HepG2 (cell line): ENCODE data around the gene SFI1. TPM values are rescaled to one million over a fixed set of nuclear protein-coding genes. Genes with fewer than 3 reads are reported as not detected.
A peak's percentile ranks its signal among the peaks of the same experiment; 100 is the strongest.

Source experiments
- ATAC-seq: fragments of 200-7000 bp; cut with Tn5 transposase; 3 replicates; pipeline ENCODE4 v1.9.1; 2020; ENCODE audit warnings: mild to moderate bottlenecking, moderate library complexity
- BruUV-seq: library from RNA; stranded (reverse); fragments of 400-500 nt; replicated peaks from 2 replicates; lab custom pipeline; 2021; lab: Mats Ljungman, UMichigan
- CTCF ChIA-PET: fragments of 300-600 bp; formaldehyde crosslinking; extraction: SDS; loops from one replicate; lab custom pipeline; 2021; ENCODE audit warnings: low total read pairs, inconsistent platforms, low intra/inter-chr PET ratio; lab: Yijun Ruan, JAX
- POLR2A ChIA-PET: fragments of 350-600 bp; sonication (Branson Sonifier 250); formaldehyde crosslinking; loops from one replicate; lab custom pipeline; 2020; ENCODE audit warnings: antibody characterized with exemption, inconsistent platforms; lab: Yijun Ruan, JAX
- DNase-seq: peaks from one replicate; pipeline ENCODE4 v3.0.0-alpha.2; 2015; ENCODE audit warnings: low spot score
- FAIRE-seq: peaks from 3 replicates; lab custom pipeline; 2011; peaks lifted over from hg19 to GRCh38; lab: Jason Lieb, UNC
- H2AFZ ChIP-seq: one replicate; pipeline ENCODE4 v1.6.1; 2011; ENCODE audit warnings: low read length, inconsistent platforms
- H3K27ac ChIP-seq: fragments of 300-600 bp; 3 replicates; pipeline ENCODE4 v1.8.0; 2011; ENCODE audit warnings: mixed run types, mild to moderate bottlenecking, mixed read lengths, low read length, inconsistent platforms; ENCODE audit not compliant: insufficient read depth; ENCODE audit errors: extremely low read length
- H3K27me3 ChIP-seq, 2 experiments: fragments of 200-600 bp in 1 of 2; 2 replicates in 1 of 2; 3 replicates in 1 of 2; pipeline versions ENCODE4 v1.6.0 to v1.8.0; 2011; ENCODE audit warnings: low read length in 2 of 2, mild to moderate bottlenecking in 2 of 2, moderate library complexity in 2 of 2, inconsistent platforms in 1 of 2; ENCODE audit not compliant: insufficient read depth in 2 of 2, control insufficient read depth in 1 of 2
- H3K36me3 ChIP-seq, 2 experiments: fragments of 200-600 bp in 1 of 2; replicated peaks in 1 of 2; 2 replicates in 1 of 2; 3 replicates in 1 of 2; pipeline versions ENCODE4 v1.5.1 to v1.8.0; 2011; ENCODE audit warnings: low read length in 2 of 2, inconsistent platforms in 1 of 2; ENCODE audit not compliant: insufficient read depth in 2 of 2, control insufficient read depth in 1 of 2
- H3K4me1 ChIP-seq: 2 replicates; pipeline ENCODE4 v1.5.1; 2012; ENCODE audit warnings: low read length, inconsistent platforms; ENCODE audit not compliant: insufficient read depth
- H3K4me2 ChIP-seq: 2 replicates; pipeline ENCODE4 v1.6.0; 2011; ENCODE audit warnings: low read depth, low read length, inconsistent platforms
- H3K4me3 ChIP-seq, 3 experiments: fragments of 200-600 bp in 1 of 3; sonication (generic), shearing (Covaris generic) in 1 of 3; replicated peaks in 1 of 3; 2 replicates each; pipeline ENCODE4 v1.5.1; 2011 to 2016; ENCODE audit warnings: low read length in 3 of 3, inconsistent platforms in 2 of 3, low read depth in 2 of 3, mild to moderate bottlenecking in 2 of 3, control low read depth in 1 of 3, mixed read lengths in 1 of 3; ENCODE audit not compliant: insufficient read depth in 1 of 3
- H3K79me2 ChIP-seq: one replicate; pipeline ENCODE4 v1.6.1; 2011; ENCODE audit warnings: low read length, inconsistent platforms; ENCODE audit not compliant: insufficient read depth
- H3K9ac ChIP-seq: 2 replicates; pipeline ENCODE4 v1.6.0; 2011; ENCODE audit warnings: mild to moderate bottlenecking, low read depth, low read length, inconsistent platforms; ENCODE audit not compliant: insufficient read depth
- H3K9me3 ChIP-seq: 2 replicates; pipeline ENCODE4 v1.5.1; 2012; ENCODE audit warnings: mild to moderate bottlenecking, low read length
- H4K20me1 ChIP-seq: 2 replicates; pipeline ENCODE4 v1.6.0; 2011; ENCODE audit warnings: inconsistent platforms, mild to moderate bottlenecking, low read length, moderate library complexity; ENCODE audit not compliant: insufficient read depth
- JDP2 ChIP-seq: sonication (generic); formaldehyde crosslinking; IDR thresholded peaks from 2 replicates; pipeline ENCODE4 v1.8.1; 2022; ENCODE audit warnings: missing genetic modification reagents, borderline replicate concordance
- KAT8 ChIP-seq: IDR thresholded peaks from 2 replicates; pipeline ENCODE4 v1.6.1; 2016; ENCODE audit warnings: missing genetic modification reagents, missing compliant biosample characterization
- KLF6 ChIP-seq: IDR thresholded peaks from 2 replicates; pipeline ENCODE4 v1.8.0; 2016; ENCODE audit warnings: missing biosample characterization, missing genetic modification reagents
- KLF9 ChIP-seq: IDR thresholded peaks from 2 replicates; pipeline ENCODE4 v1.6.1; 2016; ENCODE audit warnings: low read depth
- MTERF4 ChIP-seq: sonication (generic); formaldehyde crosslinking; IDR thresholded peaks from 2 replicates; pipeline ENCODE4 v1.8.0; 2023; ENCODE audit warnings: mild to moderate bottlenecking, missing genetic modification reagents
- MZF1 ChIP-seq: sonication (generic); formaldehyde crosslinking; IDR thresholded peaks from 2 replicates; pipeline ENCODE4 v1.8.1; 2023; ENCODE audit warnings: mild to moderate bottlenecking, missing genetic modification reagents, borderline replicate concordance
- NCOA5 ChIP-seq: sonication (generic); formaldehyde crosslinking; IDR thresholded peaks from 2 replicates; pipeline ENCODE4 v1.4.0; 2020; ENCODE audit warnings: missing genetic modification reagents
- NPAS2 ChIP-seq: sonication (generic); formaldehyde crosslinking; IDR thresholded peaks from 2 replicates; pipeline ENCODE4 v1.8.0; 2022; ENCODE audit warnings: mild to moderate bottlenecking, missing genetic modification reagents, borderline replicate concordance
- ZNF12 ChIP-seq: sonication (generic); formaldehyde crosslinking; IDR thresholded peaks from 2 replicates; pipeline ENCODE4 v1.5.0; 2020; ENCODE audit warnings: missing genetic modification reagents
- ZNF253 ChIP-seq: sonication (generic); formaldehyde crosslinking; IDR thresholded peaks from 2 replicates; pipeline ENCODE4 v1.8.0; 2022; ENCODE audit warnings: mild to moderate bottlenecking, missing genetic modification reagents, borderline replicate concordance
- ZNF670 ChIP-seq: sonication (generic); formaldehyde crosslinking; IDR thresholded peaks from 2 replicates; pipeline ENCODE4 v1.8.0; 2022; ENCODE audit warnings: mild to moderate bottlenecking, missing genetic modification reagents, borderline replicate concordance
- ZNF737 ChIP-seq: sonication (generic); formaldehyde crosslinking; IDR thresholded peaks from 2 replicates; pipeline ENCODE4 v1.5.0; 2020; ENCODE audit warnings: missing genetic modification reagents, mild to moderate bottlenecking, borderline replicate concordance
- WGBS: methylation state at CpG from one replicate; pipeline ENCODE4 v1.1.6; 2017; ENCODE audit warnings: low lambda C conversion rate; 5-methylcytosine and 5-hydroxymethylcytosine counted together
- in situ Hi-C: cut with HindIII; loops from 2 replicates; pipeline ENCODE4 v1.10.0; 2017; ENCODE audit warnings: low pct_unique_long_range_greater_than_20kb; ENCODE audit not compliant: extremely low pct_ligation_motif_present
- intact Hi-C: fragments of 100-400 bp; cut with micrococcal nuclease; formaldehyde crosslinking; loops from one replicate; pipeline ENCODE4 v1.10.0; 2022; ENCODE audit not compliant: unreplicated experiment
- polyA plus RNA-seq, 8 experiments: library from polyadenylated mRNA; depleted of rRNA in 3 of 8; stranded (reverse) in 7 of 8; unstranded in 1 of 8; fragments of >200 nt; fragmentation: Illumina TruSeq in 4 of 8; extraction: Trizol in 4 of 8; gene quantifications; 2 replicates each; pipeline versions ENCODE4 v1.2.1 to v1.2.3, GENCODE V29; 2011 to 2016; ENCODE audit warnings: low read depth in 4 of 8, missing spikeins in 1 of 8, mixed read lengths in 1 of 8; ENCODE audit not compliant: insufficient read depth in 1 of 8
- total RNA-seq, 5 experiments: library from RNA; depleted of rRNA; stranded (reverse); fragments of >200 nt; fragmentation: Illumina TruSeq; extraction: Trizol; gene quantifications; 2 replicates each; pipeline ENCODE4 v1.2.3, GENCODE V29; 2016; ENCODE audit warnings: low read depth in 1 of 5
- TF ChIP-seq, protein P1 (sequence below): sonication (generic); formaldehyde crosslinking; IDR thresholded peaks from 2 replicates; pipeline ENCODE4 v1.4.0; 2020; ENCODE audit warnings: missing genetic modification reagents
- TF ChIP-seq, protein P2 (sequence below): sonication (generic); formaldehyde crosslinking; conservative IDR thresholded peaks from 2 replicates; pipeline ENCODE4 v1.8.1; 2023; ENCODE audit warnings: missing genetic modification reagents
- TF ChIP-seq, protein P3 (sequence below): sonication (generic); formaldehyde crosslinking; IDR thresholded peaks from 2 replicates; pipeline ENCODE4 v1.4.0; 2020; ENCODE audit warnings: mild to moderate bottlenecking, missing genetic modification reagents
- TF ChIP-seq, protein P4 (sequence below): sonication (generic); formaldehyde crosslinking; conservative IDR thresholded peaks from 2 replicates; pipeline ENCODE4 v1.5.0; 2020; ENCODE audit warnings: missing genetic modification reagents

The SFI1 gene
- total and polyA plus RNA-seq, 2 of the 13 experiments (the other 11 are each of a cell fraction or from before 2014, with no cell fraction given), result 20.5 to 40.1 TPM

GRCh38 chr22:31647066-31647465 lies 150.7 kb downstream of the SFI1 start:
- Histone ChIP-seq H3K9ac (no peak overlapping the region), H3K9me3 (no peaks in the 10 kb centered on the region), H3K4me2 (no peak overlapping the region), H4K20me1 (peaks cover 10% of the 10 kb centered on the region), H3K79me2 (peaks cover 22% of the 10 kb centered on the region), H3K4me3 (no peak overlapping the region), H2AFZ (no peak overlapping the region), H3K27ac (peak overlapping the region; percentile 7), H3K27me3 (no peaks in the 10 kb centered on the region), H3K36me3 (peaks cover 16 to 57% of the 10 kb centered on the region in 2 experiments), H3K4me1 (peaks cover 31% of the 10 kb centered on the region)
- DNase-seq, result no peak
- FAIRE-seq, result no peak
- intact Hi-C loops (no loop called here), in situ Hi-C loops (no loop called here)
- CTCF ChIA-PET, result no interaction called here
- no TSS peak for BruUV-seq
- POLR2A ChIA-PET, result interaction anchor here (0.6 to 3.6 kb wide), 3 partner anchors 9 to 17 kb away, joined by 3 to 33 read pairs (median 3); partner anchors contain the start of gene PISD
- WGBS, result 98% methylated on average over 3 of the region's 3 CpGs
- ATAC-seq, result no peak
- TF ChIP-seq MZF1 (no peak), KLF6 (CRISPR knock-in tag) (no peak), ZNF670 (no peak), MTERF4 (no peak), NPAS2 (CRISPR knock-in tag) (no peak), KLF9 (CRISPR knock-in tag) (no peak), ZNF737 (CRISPR knock-in tag) (no peak), ZNF12 (CRISPR knock-in tag) (no peak), JDP2 (CRISPR knock-in tag) (no peak), KAT8 (no peak), ZNF253 (no peak), NCOA5 (CRISPR knock-in tag) (no peak)
- TF ChIP-seq, protein P1, sequence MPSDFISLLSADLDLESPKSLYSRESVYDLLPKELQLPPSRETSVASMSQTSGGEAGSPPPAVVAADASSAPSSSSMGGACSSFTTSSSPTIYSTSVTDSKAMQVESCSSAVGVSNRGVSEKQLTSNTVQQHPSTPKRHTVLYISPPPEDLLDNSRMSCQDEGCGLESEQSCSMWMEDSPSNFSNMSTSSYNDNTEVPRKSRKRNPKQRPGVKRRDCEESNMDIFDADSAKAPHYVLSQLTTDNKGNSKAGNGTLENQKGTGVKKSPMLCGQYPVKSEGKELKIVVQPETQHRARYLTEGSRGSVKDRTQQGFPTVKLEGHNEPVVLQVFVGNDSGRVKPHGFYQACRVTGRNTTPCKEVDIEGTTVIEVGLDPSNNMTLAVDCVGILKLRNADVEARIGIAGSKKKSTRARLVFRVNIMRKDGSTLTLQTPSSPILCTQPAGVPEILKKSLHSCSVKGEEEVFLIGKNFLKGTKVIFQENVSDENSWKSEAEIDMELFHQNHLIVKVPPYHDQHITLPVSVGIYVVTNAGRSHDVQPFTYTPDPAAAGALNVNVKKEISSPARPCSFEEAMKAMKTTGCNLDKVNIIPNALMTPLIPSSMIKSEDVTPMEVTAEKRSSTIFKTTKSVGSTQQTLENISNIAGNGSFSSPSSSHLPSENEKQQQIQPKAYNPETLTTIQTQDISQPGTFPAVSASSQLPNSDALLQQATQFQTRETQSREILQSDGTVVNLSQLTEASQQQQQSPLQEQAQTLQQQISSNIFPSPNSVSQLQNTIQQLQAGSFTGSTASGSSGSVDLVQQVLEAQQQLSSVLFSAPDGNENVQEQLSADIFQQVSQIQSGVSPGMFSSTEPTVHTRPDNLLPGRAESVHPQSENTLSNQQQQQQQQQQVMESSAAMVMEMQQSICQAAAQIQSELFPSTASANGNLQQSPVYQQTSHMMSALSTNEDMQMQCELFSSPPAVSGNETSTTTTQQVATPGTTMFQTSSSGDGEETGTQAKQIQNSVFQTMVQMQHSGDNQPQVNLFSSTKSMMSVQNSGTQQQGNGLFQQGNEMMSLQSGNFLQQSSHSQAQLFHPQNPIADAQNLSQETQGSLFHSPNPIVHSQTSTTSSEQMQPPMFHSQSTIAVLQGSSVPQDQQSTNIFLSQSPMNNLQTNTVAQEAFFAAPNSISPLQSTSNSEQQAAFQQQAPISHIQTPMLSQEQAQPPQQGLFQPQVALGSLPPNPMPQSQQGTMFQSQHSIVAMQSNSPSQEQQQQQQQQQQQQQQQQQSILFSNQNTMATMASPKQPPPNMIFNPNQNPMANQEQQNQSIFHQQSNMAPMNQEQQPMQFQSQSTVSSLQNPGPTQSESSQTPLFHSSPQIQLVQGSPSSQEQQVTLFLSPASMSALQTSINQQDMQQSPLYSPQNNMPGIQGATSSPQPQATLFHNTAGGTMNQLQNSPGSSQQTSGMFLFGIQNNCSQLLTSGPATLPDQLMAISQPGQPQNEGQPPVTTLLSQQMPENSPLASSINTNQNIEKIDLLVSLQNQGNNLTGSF, result no peak
- TF ChIP-seq, protein P2, sequence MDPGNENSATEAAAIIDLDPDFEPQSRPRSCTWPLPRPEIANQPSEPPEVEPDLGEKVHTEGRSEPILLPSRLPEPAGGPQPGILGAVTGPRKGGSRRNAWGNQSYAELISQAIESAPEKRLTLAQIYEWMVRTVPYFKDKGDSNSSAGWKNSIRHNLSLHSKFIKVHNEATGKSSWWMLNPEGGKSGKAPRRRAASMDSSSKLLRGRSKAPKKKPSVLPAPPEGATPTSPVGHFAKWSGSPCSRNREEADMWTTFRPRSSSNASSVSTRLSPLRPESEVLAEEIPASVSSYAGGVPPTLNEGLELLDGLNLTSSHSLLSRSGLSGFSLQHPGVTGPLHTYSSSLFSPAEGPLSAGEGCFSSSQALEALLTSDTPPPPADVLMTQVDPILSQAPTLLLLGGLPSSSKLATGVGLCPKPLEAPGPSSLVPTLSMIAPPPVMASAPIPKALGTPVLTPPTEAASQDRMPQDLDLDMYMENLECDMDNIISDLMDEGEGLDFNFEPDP, result no peak
- TF ChIP-seq, protein P3, sequence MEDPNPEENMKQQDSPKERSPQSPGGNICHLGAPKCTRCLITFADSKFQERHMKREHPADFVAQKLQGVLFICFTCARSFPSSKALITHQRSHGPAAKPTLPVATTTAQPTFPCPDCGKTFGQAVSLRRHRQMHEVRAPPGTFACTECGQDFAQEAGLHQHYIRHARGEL, result no peak
- TF ChIP-seq, protein P4, sequence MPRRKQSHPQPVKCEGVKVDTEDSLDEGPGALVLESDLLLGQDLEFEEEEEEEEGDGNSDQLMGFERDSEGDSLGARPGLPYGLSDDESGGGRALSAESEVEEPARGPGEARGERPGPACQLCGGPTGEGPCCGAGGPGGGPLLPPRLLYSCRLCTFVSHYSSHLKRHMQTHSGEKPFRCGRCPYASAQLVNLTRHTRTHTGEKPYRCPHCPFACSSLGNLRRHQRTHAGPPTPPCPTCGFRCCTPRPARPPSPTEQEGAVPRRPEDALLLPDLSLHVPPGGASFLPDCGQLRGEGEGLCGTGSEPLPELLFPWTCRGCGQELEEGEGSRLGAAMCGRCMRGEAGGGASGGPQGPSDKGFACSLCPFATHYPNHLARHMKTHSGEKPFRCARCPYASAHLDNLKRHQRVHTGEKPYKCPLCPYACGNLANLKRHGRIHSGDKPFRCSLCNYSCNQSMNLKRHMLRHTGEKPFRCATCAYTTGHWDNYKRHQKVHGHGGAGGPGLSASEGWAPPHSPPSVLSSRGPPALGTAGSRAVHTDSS (CRISPR knock-in tag), result no peak
